GM04503 (cell line): Measurements from ENCODE around the gene METTL23.

ENCODE experiments used
- DNase-seq: peaks from one replicate; pipeline ENCODE4 v3.0.0-alpha.2; 2012; ENCODE audit warnings: low read depth

METTL23 gene

GRCh38 chr17:76757256-76757655, 30.6 kb downstream of the METTL23 start:
- DNase-seq: no peak

GRCh38 chr17:76758570-76758969, 31.9 kb downstream of the METTL23 start:
- DNase-seq: no peak

- peak; percentile 61 for DNase-seq
Observed at GRCh38 chr17:76772842-76773525, 46.3 kb downstream of the METTL23 start.

GRCh38 chr17:76775021-76775600, 48.5 kb downstream of the METTL23 start:
- DNase-seq: no peak

GRCh38 chr17:76781056-76781982, 54.7 kb downstream of the METTL23 start:
- DNase-seq: no peak

GRCh38 chr17:76783146-76783545, 56.5 kb downstream of the METTL23 start:
- no peak for DNase-seq
